Neural cell (in vitro differentiated cells): ENCODE data around the gene CENPS. TPM values are rescaled to one million over a fixed set of nuclear protein-coding genes. Genes with fewer than 3 reads are reported as not detected.
"Not testable (repeated sequence)": the region's sequence is repeated elsewhere in the genome, so short reads cannot be mapped to it uniquely, and the experiment has no call there.

Source experiments
- H2AFZ ChIP-seq: fragments of 200-600, 300-800 bp; sonication (generic), shearing (Covaris generic); 2 replicates; pipeline ENCODE4 v1.6.0; 2014; ENCODE audit warnings: low read depth, mild to moderate bottlenecking, antibody characterized with exemption, low read length, moderate library complexity
- H3F3A ChIP-seq: fragments of 200-600 bp; shearing (Covaris generic); 2 replicates; pipeline ENCODE4 v1.6.1; 2016; ENCODE audit warnings: mild to moderate bottlenecking, moderate library complexity, mixed read lengths, antibody characterized with exemption, low read length; ENCODE audit not compliant: insufficient read depth, poor library complexity, severe bottlenecking
- H3K27ac ChIP-seq: fragments of 200-600, 300-800 bp; sonication (generic), shearing (Covaris generic); 2 replicates; pipeline ENCODE4 v1.5.1; 2014; ENCODE audit warnings: mild to moderate bottlenecking, low read length, moderate library complexity
- H3K27me3 ChIP-seq: fragments of 300-800, 200-600 bp; sonication (generic), shearing (Covaris generic); 2 replicates; pipeline ENCODE4 v1.6.0; 2014; ENCODE audit warnings: mild to moderate bottlenecking, low read depth, low read length, moderate library complexity; ENCODE audit not compliant: insufficient read depth
- H3K36me3 ChIP-seq: fragments of 300-800, 200-600 bp; sonication (generic), shearing (Covaris generic); 2 replicates; pipeline ENCODE4 v1.5.1; 2014; ENCODE audit warnings: mild to moderate bottlenecking, antibody characterized with exemption, low read length, moderate library complexity; ENCODE audit not compliant: insufficient read depth
- H3K4me2 ChIP-seq: fragments of 300-800, 200-600 bp; sonication (generic), shearing (Covaris generic); 2 replicates; pipeline ENCODE4 v1.6.0; 2014; ENCODE audit warnings: mild to moderate bottlenecking, low read length
- H3K4me3 ChIP-seq: fragments of 300-800, 200-600 bp; sonication (generic), shearing (Covaris generic); 2 replicates; pipeline ENCODE4 v1.5.1; 2014; ENCODE audit warnings: mild to moderate bottlenecking, low read length, moderate library complexity
- H3K79me2 ChIP-seq: fragments of 200-600 bp; shearing (Covaris generic); replicated peaks from 2 replicates; pipeline ENCODE4 v1.6.0; 2014; ENCODE audit warnings: mild to moderate bottlenecking, low read length, moderate library complexity; ENCODE audit not compliant: insufficient read depth
- H3K9ac ChIP-seq: fragments of 300-800, 200-600 bp; sonication (generic), shearing (Covaris generic); 2 replicates; pipeline ENCODE4 v1.6.1; 2016; ENCODE audit warnings: mild to moderate bottlenecking, low read length, mixed read lengths
- H3K9me2 ChIP-seq: fragments of 200-600 bp; shearing (Covaris generic); 2 replicates; pipeline ENCODE4 v1.6.1; 2016; ENCODE audit warnings: mild to moderate bottlenecking, low read length, mixed read lengths; ENCODE audit not compliant: insufficient read depth
- H3K9me3 ChIP-seq: fragments of 200-600, 300-800 bp; sonication (generic), shearing (Covaris generic); 2 replicates; pipeline ENCODE4 v1.6.1; 2016; ENCODE audit warnings: mild to moderate bottlenecking, mixed run types, low read length, moderate library complexity, mixed read lengths
- H4K20me1 ChIP-seq: fragments of 200-600 bp; shearing (Covaris generic); 2 replicates; pipeline ENCODE4 v1.6.1; 2016; ENCODE audit warnings: mild to moderate bottlenecking, mixed run types; ENCODE audit not compliant: insufficient read depth
- CTCF ChIP-seq: fragments of 450-650 bp; IDR thresholded peaks from 2 replicates; pipeline ENCODE4 v1.5.1; 2014; ENCODE audit warnings: antibody characterized with exemption, mild to moderate bottlenecking, moderate library complexity; ENCODE audit not compliant: poor library complexity, severe bottlenecking
- EP300 ChIP-seq: fragments of 450-650 bp; conservative IDR thresholded peaks from 2 replicates; pipeline ENCODE4 v1.6.1; 2014; ENCODE audit warnings: antibody characterized with exemption, mild to moderate bottlenecking, moderate library complexity; ENCODE audit not compliant: poor library complexity, severe bottlenecking
- EZH2 ChIP-seq: fragments of 200-600, 300-800 bp; shearing (Covaris generic), sonication (generic); IDR thresholded peaks from 2 replicates; pipeline ENCODE4 v1.6.1; 2014; ENCODE audit warnings: antibody characterized with exemption, low read length, borderline replicate concordance, mild to moderate bottlenecking; ENCODE audit not compliant: insufficient read depth, poor library complexity, severe bottlenecking
- MXI1 ChIP-seq: fragments of 450-650 bp; conservative IDR thresholded peaks from 2 replicates; pipeline ENCODE4 v1.6.1; 2014; ENCODE audit warnings: antibody characterized with exemption, mild to moderate bottlenecking; ENCODE audit not compliant: poor library complexity, severe bottlenecking
- POLR2AphosphoS5 ChIP-seq: IDR thresholded peaks from 2 replicates; pipeline ENCODE4 v1.6.1; 2012
- RAD21 ChIP-seq: fragments of 450-650 bp; conservative IDR thresholded peaks from 2 replicates; pipeline ENCODE4 v1.6.1; 2014; ENCODE audit warnings: antibody characterized with exemption, mild to moderate bottlenecking, moderate library complexity
- SMC3 ChIP-seq: fragments of 450-650 bp; conservative IDR thresholded peaks from 2 replicates; pipeline ENCODE4 v1.6.1; 2014; ENCODE audit warnings: antibody characterized with exemption, mild to moderate bottlenecking, moderate library complexity; ENCODE audit not compliant: poor library complexity
- TAF1 ChIP-seq: IDR thresholded peaks from 2 replicates; pipeline ENCODE4 v1.6.1; 2012; ENCODE audit warnings: low read depth
- polyA plus RNA-seq: library from polyadenylated mRNA; depleted of rRNA; stranded (reverse); fragments of >200 nt; gene quantifications from 2 replicates; pipeline ENCODE4 v1.2.3, GENCODE V29; 2014
- TF ChIP-seq, protein P1 (sequence below): IDR thresholded peaks from 2 replicates; pipeline ENCODE4 v1.6.1; 2012; ENCODE audit warnings: borderline replicate concordance

Gene CENPS
- polyA plus RNA-seq, 1 donor from 2014 or later, result 16.5 TPM

DNA sequence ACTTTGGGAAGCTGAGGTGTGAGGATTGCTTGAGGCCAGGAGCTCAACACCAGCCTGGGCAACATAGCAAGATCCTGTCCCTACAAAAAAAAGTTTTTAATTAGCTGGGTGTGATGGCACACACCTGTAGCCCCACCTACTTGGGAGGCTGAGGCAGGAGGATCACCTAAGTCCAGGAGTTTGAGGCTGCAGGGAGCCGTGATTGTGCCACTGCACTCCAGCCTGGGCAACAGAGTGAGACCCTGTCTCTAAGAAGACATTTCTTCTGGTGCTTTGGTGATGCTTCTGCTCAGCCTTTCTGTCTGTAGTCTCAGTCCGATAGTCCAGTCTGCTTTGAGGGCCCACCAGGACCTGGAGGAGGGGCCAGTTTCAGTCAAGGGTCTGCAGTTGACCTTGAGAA, 23.0 kb upstream of the CENPS start:
- no peak overlapping the region for H3K4me3 ChIP-seq
- TF ChIP-seq POLR2AphosphoS5 (no peak), CTCF (no peak), EP300 (no peak), RAD21 (no peak), TAF1 (no peak), EZH2 (no peak), MXI1 (no peak), SMC3 (no peak)
- TF ChIP-seq, protein P1, sequence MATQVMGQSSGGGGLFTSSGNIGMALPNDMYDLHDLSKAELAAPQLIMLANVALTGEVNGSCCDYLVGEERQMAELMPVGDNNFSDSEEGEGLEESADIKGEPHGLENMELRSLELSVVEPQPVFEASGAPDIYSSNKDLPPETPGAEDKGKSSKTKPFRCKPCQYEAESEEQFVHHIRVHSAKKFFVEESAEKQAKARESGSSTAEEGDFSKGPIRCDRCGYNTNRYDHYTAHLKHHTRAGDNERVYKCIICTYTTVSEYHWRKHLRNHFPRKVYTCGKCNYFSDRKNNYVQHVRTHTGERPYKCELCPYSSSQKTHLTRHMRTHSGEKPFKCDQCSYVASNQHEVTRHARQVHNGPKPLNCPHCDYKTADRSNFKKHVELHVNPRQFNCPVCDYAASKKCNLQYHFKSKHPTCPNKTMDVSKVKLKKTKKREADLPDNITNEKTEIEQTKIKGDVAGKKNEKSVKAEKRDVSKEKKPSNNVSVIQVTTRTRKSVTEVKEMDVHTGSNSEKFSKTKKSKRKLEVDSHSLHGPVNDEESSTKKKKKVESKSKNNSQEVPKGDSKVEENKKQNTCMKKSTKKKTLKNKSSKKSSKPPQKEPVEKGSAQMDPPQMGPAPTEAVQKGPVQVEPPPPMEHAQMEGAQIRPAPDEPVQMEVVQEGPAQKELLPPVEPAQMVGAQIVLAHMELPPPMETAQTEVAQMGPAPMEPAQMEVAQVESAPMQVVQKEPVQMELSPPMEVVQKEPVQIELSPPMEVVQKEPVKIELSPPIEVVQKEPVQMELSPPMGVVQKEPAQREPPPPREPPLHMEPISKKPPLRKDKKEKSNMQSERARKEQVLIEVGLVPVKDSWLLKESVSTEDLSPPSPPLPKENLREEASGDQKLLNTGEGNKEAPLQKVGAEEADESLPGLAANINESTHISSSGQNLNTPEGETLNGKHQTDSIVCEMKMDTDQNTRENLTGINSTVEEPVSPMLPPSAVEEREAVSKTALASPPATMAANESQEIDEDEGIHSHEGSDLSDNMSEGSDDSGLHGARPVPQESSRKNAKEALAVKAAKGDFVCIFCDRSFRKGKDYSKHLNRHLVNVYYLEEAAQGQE, result no peak
- H3K9ac ChIP-seq, result no peak overlapping the region
- no peaks in the 10 kb centered on the region for H3K27me3 ChIP-seq
- H4K20me1 ChIP-seq, result no peaks in the 10 kb centered on the region
- H3K4me2 ChIP-seq, result no peak overlapping the region
- no peaks in the 10 kb centered on the region for H3K9me3 ChIP-seq
- H3F3A ChIP-seq, result no peaks in the 10 kb centered on the region
- H2AFZ ChIP-seq, result no peak overlapping the region
- H3K79me2 ChIP-seq, result peaks cover under 1% of the 10 kb centered on the region
- no peaks in the 10 kb centered on the region for H3K9me2 ChIP-seq
- H3K27ac ChIP-seq, result no peak overlapping the region
- no peaks in the 10 kb centered on the region for H3K36me3 ChIP-seq

- TF ChIP-seq MXI1 (no peak), CTCF (no peak), TAF1 (no peak), EZH2 (no peak), RAD21 (no peak), POLR2AphosphoS5 (no peak)
- TF ChIP-seq, protein P1, result no peak
- Histone ChIP-seq H3K27ac (no peak overlapping the region), H3K4me2 (no peak overlapping the region)
Measured at GRCh38 chr1:10415211-10415930, 14.9 kb upstream of the CENPS start.

GRCh38 chr1:10415967-10416366, 14.3 kb upstream of the CENPS start:
- not testable (repeated sequence) for H3K27ac ChIP-seq, H3K9me2 ChIP-seq, H2AFZ ChIP-seq, H3K9me3 ChIP-seq, H3K79me2 ChIP-seq, H4K20me1 ChIP-seq, H3F3A ChIP-seq, H3K4me3 ChIP-seq, H3K4me2 ChIP-seq, H3K27me3 ChIP-seq, H3K36me3 ChIP-seq, H3K9ac ChIP-seq

More at GRCh38 chr1:10415211-10415930, 14.9 kb upstream of the CENPS start:
- H3K9me3 ChIP-seq, result no peaks in the 10 kb centered on the region
- H3K36me3 ChIP-seq, result no peaks in the 10 kb centered on the region
- H3K4me3 ChIP-seq, result no peak overlapping the region
- H3K27me3 ChIP-seq, result no peaks in the 10 kb centered on the region
- H4K20me1 ChIP-seq, result no peaks in the 10 kb centered on the region
- H3K79me2 ChIP-seq, result no peaks in the 10 kb centered on the region
- H2AFZ ChIP-seq, result no peak overlapping the region
- H3K9me2 ChIP-seq, result no peaks in the 10 kb centered on the region
- no peak overlapping the region for H3K9ac ChIP-seq
- no peaks in the 10 kb centered on the region for H3F3A ChIP-seq
